A673 (cell line): ENCODE data around the gene OLA1. TPM values are rescaled to one million over a fixed set of nuclear protein-coding genes. Genes with fewer than 3 reads are reported as not detected.

Experiments
- BruUV-seq: library from RNA; stranded (reverse); fragments of 400-500 nt; replicated peaks from 2 replicates; lab custom pipeline; 2021; lab: Mats Ljungman, UMichigan
- CTCF ChIA-PET: fragments of 300-600 bp; sonication (Branson Sonifier 250); formaldehyde crosslinking; loops from one replicate; lab custom pipeline; 2022; ENCODE audit warnings: antibody characterized with exemption; lab: Charles Lee
- POLR2A ChIA-PET: fragments of 300-600 bp; sonication (Branson Sonifier 250); formaldehyde crosslinking; loops from one replicate; lab custom pipeline; 2022; ENCODE audit warnings: antibody characterized with exemption; ENCODE audit not compliant: low non-redundant PET; lab: Charles Lee
- DNase-seq: peaks from one replicate; pipeline ENCODE4 v3.0.0-alpha.2; 2015; ENCODE audit warnings: low spot score
- H3K27ac ChIP-seq: fragments of 200-600 bp; sonication (generic); 2 replicates; pipeline ENCODE4 v1.5.1; 2016; ENCODE audit warnings: mixed run types, low read depth, mild to moderate bottlenecking, mixed read lengths, antibody characterized with exemption, low read length; ENCODE audit not compliant: poor library complexity, severe bottlenecking
- H3K27me3 ChIP-seq: fragments of 200-600 bp; sonication (generic); replicated peaks from 2 replicates; pipeline ENCODE4 v1.6.1; 2017; ENCODE audit warnings: mixed run types, low read depth, mild to moderate bottlenecking, mixed read lengths, antibody characterized with exemption, low read length; ENCODE audit not compliant: insufficient read depth, poor library complexity
- H3K36me3 ChIP-seq: fragments of 200-600 bp; sonication (generic); 2 replicates; pipeline ENCODE4 v1.6.1; 2016; ENCODE audit warnings: mixed run types, mild to moderate bottlenecking, mixed read lengths, antibody characterized with exemption, low read length; ENCODE audit not compliant: insufficient read depth, poor library complexity, severe bottlenecking
- H3K4me1 ChIP-seq: fragments of 200-600 bp; sonication (generic); 2 replicates; pipeline ENCODE4 v1.6.1; 2017; ENCODE audit warnings: mixed run types, mild to moderate bottlenecking, mixed read lengths, antibody characterized with exemption, low read length; ENCODE audit not compliant: insufficient read depth, poor library complexity, severe bottlenecking
- H3K4me3 ChIP-seq: fragments of 200-600 bp; sonication (generic); 2 replicates; pipeline ENCODE4 v1.5.1; 2016; ENCODE audit warnings: low read depth, mixed run types, mild to moderate bottlenecking, mixed read lengths, low read length; ENCODE audit not compliant: poor library complexity, severe bottlenecking
- H3K9me3 ChIP-seq: fragments of 200-600 bp; sonication (generic); 2 replicates; pipeline ENCODE4 v1.6.1; 2016; ENCODE audit warnings: mixed run types, low read depth, mild to moderate bottlenecking, mixed read lengths, antibody characterized with exemption, low read length; ENCODE audit not compliant: poor library complexity, severe bottlenecking
- EZH2 ChIP-seq: fragments of 200-600 bp; sonication (generic); IDR thresholded peaks from 2 replicates; pipeline ENCODE4 v1.6.1; 2017; ENCODE audit warnings: borderline replicate concordance, low read depth, mild to moderate bottlenecking, mixed read lengths, antibody characterized with exemption, low read length; ENCODE audit not compliant: poor library complexity, severe bottlenecking
- intact Hi-C: fragments of 100-400 bp; cut with micrococcal nuclease; formaldehyde crosslinking; loops from one replicate; pipeline ENCODE4 v1.10.0; 2022; ENCODE audit not compliant: unreplicated experiment
- total RNA-seq: library from RNA; stranded (reverse); gene quantifications from 2 replicates; pipeline ENCODE4 v1.2.3, GENCODE V29; 2021
- TF ChIP-seq, protein P1 (sequence below): fragments of 300-800, 200-600 bp; sonication (generic); conservative IDR thresholded peaks from 2 replicates; pipeline ENCODE4 v1.5.1; 2017; ENCODE audit warnings: low read depth, mild to moderate bottlenecking, antibody characterized with exemption, low read length, moderate library complexity, mixed read lengths

OLA1 gene
- total RNA-seq, 1 experiment from 2014 or later = 174 TPM

DNA sequence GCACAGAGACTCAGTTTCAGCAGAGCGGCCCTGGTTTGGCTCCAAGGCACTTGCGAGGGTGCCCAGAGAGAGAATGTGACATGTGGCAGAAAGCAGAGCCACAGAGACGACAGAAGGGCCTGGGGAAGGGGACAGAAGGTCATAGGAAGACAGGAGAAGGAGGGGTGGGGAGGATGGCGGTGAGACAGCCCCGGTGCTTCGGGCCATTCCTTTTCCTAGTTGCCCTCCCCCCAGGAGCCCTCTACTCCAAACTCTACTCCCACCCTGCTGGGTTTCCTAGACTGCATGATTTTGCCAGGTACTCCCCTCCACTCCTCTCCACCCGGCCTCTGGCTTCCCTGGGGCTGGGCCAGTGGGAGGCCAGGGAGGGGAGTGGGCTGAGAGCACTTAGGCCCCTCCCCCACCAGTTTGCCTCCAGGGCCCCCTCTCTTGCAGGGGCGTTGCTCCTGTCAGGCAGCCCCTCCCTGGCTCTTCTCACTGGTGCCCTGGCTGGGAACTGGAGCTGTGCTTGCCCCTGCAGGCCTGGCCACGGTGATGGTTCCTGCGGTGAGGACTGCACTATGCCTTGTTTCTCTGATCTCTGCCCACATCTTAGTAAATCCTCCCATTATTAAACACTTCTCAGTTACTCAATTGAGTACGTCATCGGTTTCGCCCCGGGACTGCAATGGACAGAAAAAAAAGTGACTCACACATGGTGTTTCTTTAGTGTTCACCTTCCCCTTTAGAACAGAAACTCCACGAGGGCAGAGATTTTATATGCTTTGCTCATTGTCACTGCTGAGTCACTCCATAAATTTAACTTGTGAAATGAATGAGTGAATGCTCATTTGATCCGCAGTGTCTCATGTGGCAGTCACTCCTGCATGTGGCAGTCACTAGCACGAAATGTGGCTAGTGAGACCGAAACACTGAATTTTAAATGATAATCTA, 224.5 kb downstream of the OLA1 start:
- DNase-seq = no peak
- H3K27ac ChIP-seq = peak overlapping the region; percentile 77
- peaks cover 27% of the 10 kb centered on the region for H3K4me1 ChIP-seq
- intact Hi-C loops = no loop called here
- no peaks in the 10 kb centered on the region for H3K9me3 ChIP-seq
- H3K4me3 ChIP-seq = no peak overlapping the region
- H3K36me3 ChIP-seq = no peaks in the 10 kb centered on the region
- ChIA-PET CTCF (no interaction called here), POLR2A (no interaction called here)
- TF ChIP-seq EZH2 = no peak
- TF ChIP-seq, protein P1, sequence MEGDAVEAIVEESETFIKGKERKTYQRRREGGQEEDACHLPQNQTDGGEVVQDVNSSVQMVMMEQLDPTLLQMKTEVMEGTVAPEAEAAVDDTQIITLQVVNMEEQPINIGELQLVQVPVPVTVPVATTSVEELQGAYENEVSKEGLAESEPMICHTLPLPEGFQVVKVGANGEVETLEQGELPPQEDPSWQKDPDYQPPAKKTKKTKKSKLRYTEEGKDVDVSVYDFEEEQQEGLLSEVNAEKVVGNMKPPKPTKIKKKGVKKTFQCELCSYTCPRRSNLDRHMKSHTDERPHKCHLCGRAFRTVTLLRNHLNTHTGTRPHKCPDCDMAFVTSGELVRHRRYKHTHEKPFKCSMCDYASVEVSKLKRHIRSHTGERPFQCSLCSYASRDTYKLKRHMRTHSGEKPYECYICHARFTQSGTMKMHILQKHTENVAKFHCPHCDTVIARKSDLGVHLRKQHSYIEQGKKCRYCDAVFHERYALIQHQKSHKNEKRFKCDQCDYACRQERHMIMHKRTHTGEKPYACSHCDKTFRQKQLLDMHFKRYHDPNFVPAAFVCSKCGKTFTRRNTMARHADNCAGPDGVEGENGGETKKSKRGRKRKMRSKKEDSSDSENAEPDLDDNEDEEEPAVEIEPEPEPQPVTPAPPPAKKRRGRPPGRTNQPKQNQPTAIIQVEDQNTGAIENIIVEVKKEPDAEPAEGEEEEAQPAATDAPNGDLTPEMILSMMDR = no peak
- no peaks in the 10 kb centered on the region for H3K27me3 ChIP-seq
- no TSS peak for BruUV-seq

Other genes starting within 250 kb of the OLA1 start
- gene SP9, start 86.4 kb upstream of the OLA1 start, total RNA-seq = 0.11 and 0.15 TPM in 2 replicates
- gene SCRN3, start 147.2 kb upstream of the OLA1 start, total RNA-seq = 27.4 and 28.6 TPM in 2 replicates
- not detected in 2 replicates for gene GPR155, start 238.5 kb upstream of the OLA1 start, total RNA-seq